HepG2 (cell line): ENCODE results near the gene SEPTIN2. TPM values are rescaled to one million over a fixed set of nuclear protein-coding genes. Genes with fewer than 3 reads are reported as not detected.

ENCODE experiments used
- ATAC-seq: fragments of 200-7000 bp; cut with Tn5 transposase; 3 replicates; pipeline ENCODE4 v1.9.1; 2020; ENCODE audit warnings: mild to moderate bottlenecking, moderate library complexity
- BruUV-seq: library from RNA; stranded (reverse); fragments of 400-500 nt; replicated peaks from 2 replicates; lab custom pipeline; 2021; lab: Mats Ljungman, UMichigan
- CTCF ChIA-PET: fragments of 300-600 bp; formaldehyde crosslinking; extraction: SDS; loops from one replicate; lab custom pipeline; 2021; ENCODE audit warnings: low total read pairs, inconsistent platforms, low intra/inter-chr PET ratio; lab: Yijun Ruan, JAX
- POLR2A ChIA-PET: fragments of 350-600 bp; sonication (Branson Sonifier 250); formaldehyde crosslinking; loops from one replicate; lab custom pipeline; 2020; ENCODE audit warnings: antibody characterized with exemption, inconsistent platforms; lab: Yijun Ruan, JAX
- DNase-seq: peaks from one replicate; pipeline ENCODE4 v3.0.0-alpha.2; 2015; ENCODE audit warnings: low spot score
- FAIRE-seq: peaks from 3 replicates; lab custom pipeline; 2011; peaks lifted over from hg19 to GRCh38; lab: Jason Lieb, UNC
- H2AFZ ChIP-seq: one replicate; pipeline ENCODE4 v1.6.1; 2011; ENCODE audit warnings: low read length, inconsistent platforms
- H3K27ac ChIP-seq: fragments of 300-600 bp; 3 replicates; pipeline ENCODE4 v1.8.0; 2011; ENCODE audit warnings: mixed run types, mild to moderate bottlenecking, mixed read lengths, low read length, inconsistent platforms; ENCODE audit not compliant: insufficient read depth; ENCODE audit errors: extremely low read length
- H3K27me3 ChIP-seq, 2 experiments: fragments of 200-600 bp in 1 of 2; 2 replicates in 1 of 2; 3 replicates in 1 of 2; pipeline versions ENCODE4 v1.6.0 to v1.8.0; 2011; ENCODE audit warnings: low read length in 2 of 2, mild to moderate bottlenecking in 2 of 2, moderate library complexity in 2 of 2, inconsistent platforms in 1 of 2; ENCODE audit not compliant: insufficient read depth in 2 of 2, control insufficient read depth in 1 of 2
- H3K36me3 ChIP-seq, 2 experiments: fragments of 200-600 bp in 1 of 2; replicated peaks in 1 of 2; 2 replicates in 1 of 2; 3 replicates in 1 of 2; pipeline versions ENCODE4 v1.5.1 to v1.8.0; 2011; ENCODE audit warnings: low read length in 2 of 2, inconsistent platforms in 1 of 2; ENCODE audit not compliant: insufficient read depth in 2 of 2, control insufficient read depth in 1 of 2
- H3K4me1 ChIP-seq: 2 replicates; pipeline ENCODE4 v1.5.1; 2012; ENCODE audit warnings: low read length, inconsistent platforms; ENCODE audit not compliant: insufficient read depth
- H3K4me2 ChIP-seq: 2 replicates; pipeline ENCODE4 v1.6.0; 2011; ENCODE audit warnings: low read depth, low read length, inconsistent platforms
- H3K4me3 ChIP-seq, 3 experiments: fragments of 200-600 bp in 1 of 3; sonication (generic), shearing (Covaris generic) in 1 of 3; replicated peaks in 1 of 3; 2 replicates each; pipeline ENCODE4 v1.5.1; 2011 to 2016; ENCODE audit warnings: low read length in 3 of 3, inconsistent platforms in 2 of 3, low read depth in 2 of 3, mild to moderate bottlenecking in 2 of 3, control low read depth in 1 of 3, mixed read lengths in 1 of 3; ENCODE audit not compliant: insufficient read depth in 1 of 3
- H3K79me2 ChIP-seq: one replicate; pipeline ENCODE4 v1.6.1; 2011; ENCODE audit warnings: low read length, inconsistent platforms; ENCODE audit not compliant: insufficient read depth
- H3K9ac ChIP-seq: 2 replicates; pipeline ENCODE4 v1.6.0; 2011; ENCODE audit warnings: mild to moderate bottlenecking, low read depth, low read length, inconsistent platforms; ENCODE audit not compliant: insufficient read depth
- H3K9me3 ChIP-seq: 2 replicates; pipeline ENCODE4 v1.5.1; 2012; ENCODE audit warnings: mild to moderate bottlenecking, low read length
- H4K20me1 ChIP-seq: 2 replicates; pipeline ENCODE4 v1.6.0; 2011; ENCODE audit warnings: inconsistent platforms, mild to moderate bottlenecking, low read length, moderate library complexity; ENCODE audit not compliant: insufficient read depth
- BCL6 ChIP-seq: IDR thresholded peaks from 2 replicates; pipeline ENCODE4 v1.6.1; 2016; ENCODE audit warnings: missing genetic modification reagents, missing compliant biosample characterization
- FOXA3 ChIP-seq: IDR thresholded peaks from 2 replicates; pipeline ENCODE4 v1.6.1; 2016; ENCODE audit warnings: missing genetic modification reagents, missing compliant biosample characterization
- KMT2B ChIP-seq: IDR thresholded peaks from 2 replicates; pipeline ENCODE4 v1.6.1; 2016; ENCODE audit warnings: missing genetic modification reagents, missing compliant biosample characterization
- POGZ ChIP-seq: sonication (generic); formaldehyde crosslinking; IDR thresholded peaks from 2 replicates; pipeline ENCODE4 v1.4.0; 2020; ENCODE audit warnings: mild to moderate bottlenecking, missing genetic modification reagents
- POLR2G ChIP-seq: fragments of 200-400 bp; formaldehyde crosslinking; IDR thresholded peaks from 2 replicates; pipeline ENCODE4 v1.6.1; 2018; ENCODE audit warnings: mild to moderate bottlenecking, low read depth, low read length, moderate library complexity
- RARG ChIP-seq: sonication (generic); formaldehyde crosslinking; IDR thresholded peaks from 2 replicates; pipeline ENCODE4 v1.4.0; 2020; ENCODE audit warnings: low read depth, mild to moderate bottlenecking, missing genetic modification reagents
- RBM22 ChIP-seq: fragments of 200-400 bp; formaldehyde crosslinking; optimal IDR thresholded peaks from 2 replicates; pipeline ENCODE3; 2017; ENCODE audit warnings: mild to moderate bottlenecking, low read length, moderate library complexity
- RBM39 ChIP-seq: fragments of 200-400 bp; formaldehyde crosslinking; IDR thresholded peaks from one replicate; pipeline ENCODE4 v1.6.1; 2018; ENCODE audit warnings: antibody characterized with exemption, mild to moderate bottlenecking, low read depth, low read length; ENCODE audit not compliant: poor library complexity, severe bottlenecking
- REL ChIP-seq: sonication (generic); formaldehyde crosslinking; conservative IDR thresholded peaks from 2 replicates; pipeline ENCODE4 v1.8.0; 2022; ENCODE audit warnings: mild to moderate bottlenecking, missing genetic modification reagents, moderate library complexity
- SP4 ChIP-seq: sonication (generic); formaldehyde crosslinking; IDR thresholded peaks from 2 replicates; pipeline ENCODE4 v1.8.1; 2023; ENCODE audit warnings: mild to moderate bottlenecking, missing genetic modification reagents
- TFDP2 ChIP-seq: sonication (generic); formaldehyde crosslinking; IDR thresholded peaks from 2 replicates; pipeline ENCODE4 v1.4.0; 2020; ENCODE audit warnings: missing genetic modification reagents
- YEATS2 ChIP-seq: sonication (generic); formaldehyde crosslinking; IDR thresholded peaks from 2 replicates; pipeline ENCODE4 v1.4.0; 2020; ENCODE audit warnings: missing genetic modification reagents, borderline replicate concordance
- ZNF510 ChIP-seq: sonication (generic); formaldehyde crosslinking; IDR thresholded peaks from 2 replicates; pipeline ENCODE4 v1.4.0; 2020; ENCODE audit warnings: low read depth, mild to moderate bottlenecking, missing genetic modification reagents
- ZSCAN5A ChIP-seq: sonication (generic); formaldehyde crosslinking; IDR thresholded peaks from 2 replicates; pipeline ENCODE4 v1.8.0; 2022; ENCODE audit warnings: mild to moderate bottlenecking, missing genetic modification reagents, borderline replicate concordance
- ZSCAN9 ChIP-seq: IDR thresholded peaks from 2 replicates; pipeline ENCODE4 v1.6.1; 2016; ENCODE audit warnings: borderline replicate concordance
- WGBS: methylation state at CpG from one replicate; pipeline ENCODE4 v1.1.6; 2017; ENCODE audit warnings: low lambda C conversion rate; 5-methylcytosine and 5-hydroxymethylcytosine counted together
- in situ Hi-C: cut with HindIII; loops from 2 replicates; pipeline ENCODE4 v1.10.0; 2017; ENCODE audit warnings: low pct_unique_long_range_greater_than_20kb; ENCODE audit not compliant: extremely low pct_ligation_motif_present
- intact Hi-C: fragments of 100-400 bp; cut with micrococcal nuclease; formaldehyde crosslinking; loops from one replicate; pipeline ENCODE4 v1.10.0; 2022; ENCODE audit not compliant: unreplicated experiment
- polyA plus RNA-seq, 8 experiments: library from polyadenylated mRNA; depleted of rRNA in 3 of 8; stranded (reverse) in 7 of 8; unstranded in 1 of 8; fragments of >200 nt; fragmentation: Illumina TruSeq in 4 of 8; extraction: Trizol in 4 of 8; gene quantifications; 2 replicates each; pipeline versions ENCODE4 v1.2.1 to v1.2.3, GENCODE V29; 2011 to 2016; ENCODE audit warnings: low read depth in 4 of 8, missing spikeins in 1 of 8, mixed read lengths in 1 of 8; ENCODE audit not compliant: insufficient read depth in 1 of 8
- total RNA-seq, 5 experiments: library from RNA; depleted of rRNA; stranded (reverse); fragments of >200 nt; fragmentation: Illumina TruSeq; extraction: Trizol; gene quantifications; 2 replicates each; pipeline ENCODE4 v1.2.3, GENCODE V29; 2016; ENCODE audit warnings: low read depth in 1 of 5

SEPTIN2 gene
- total and polyA plus RNA-seq, 2 of the 13 experiments (the other 11 are each of a cell fraction or from before 2014, with no cell fraction given) = 493 to 733 TPM

GRCh38 chr2:241325257-241325656 lies 9.5 kb downstream of the SEPTIN2 start:
- no peak for TF ChIP-seq TFDP2 (CRISPR knock-in tag)
- peak; percentile 74 for TF ChIP-seq RBM22
- TF ChIP-seq FOXA3 (CRISPR knock-in tag) = 0 out of 2 replicates have a peak, but pooled peaks have one; percentile 5
- no peak overlapping the region for H3K27ac ChIP-seq
- WGBS = 87% methylated on average over 1 of the region's 1 CpG
- no peak overlapping the region for H2AFZ ChIP-seq
- H3K4me2 ChIP-seq = no peak overlapping the region
- H3K4me1 ChIP-seq = peaks cover 40% of the 10 kb centered on the region
- H3K9me3 ChIP-seq = no peaks in the 10 kb centered on the region
- H3K36me3 ChIP-seq = peaks cover 9 to 62% of the 10 kb centered on the region in 2 experiments
- ChIA-PET POLR2A (interaction anchor here (1.2 kb wide), 1 partner anchor 9 kb away, joined by 4 read pairs; no protein-coding TSS in a partner anchor), CTCF (no interaction called here)
- no TSS peak for BruUV-seq
- FAIRE-seq (no peak), DNase-seq (no peak), ATAC-seq (no peak)
- H3K79me2 ChIP-seq = peaks cover 93% of the 10 kb centered on the region
- no peak overlapping the region for H3K9ac ChIP-seq
- H4K20me1 ChIP-seq = peaks cover 64% of the 10 kb centered on the region
- intact Hi-C loops = no loop called here
- in situ Hi-C loops = no loop called here
- H3K27me3 ChIP-seq = no peaks in the 10 kb centered on the region
- H3K4me3 ChIP-seq = no peak overlapping the region

- ChIA-PET POLR2A (interaction anchor here (1.4 kb wide), 1 partner anchor 15 kb away, joined by 3 read pairs; no protein-coding TSS in a partner anchor), CTCF (no interaction called here)
- peaks cover 22% of the 10 kb centered on the region for H4K20me1 ChIP-seq
- in situ Hi-C loops (no loop called here), intact Hi-C loops (no loop called here)
- peaks cover 15 to 94% of the 10 kb centered on the region in 2 experiments for H3K36me3 ChIP-seq
- WGBS = 98% methylated on average over 11 of the region's 11 CpGs
- no peak overlapping the region for H3K4me3 ChIP-seq
- FAIRE-seq (no peak), DNase-seq (no peak), ATAC-seq (no peak)
- H3K9ac ChIP-seq = no peak overlapping the region
- no TSS peak for BruUV-seq
- peaks cover 88% of the 10 kb centered on the region for H3K79me2 ChIP-seq
- H3K4me2 ChIP-seq = no peak overlapping the region
- H3K9me3 ChIP-seq = no peaks in the 10 kb centered on the region
- H3K27ac ChIP-seq = no peak overlapping the region
- H2AFZ ChIP-seq = no peak overlapping the region
- H3K27me3 ChIP-seq = no peaks in the 10 kb centered on the region
- H3K4me1 ChIP-seq = no peaks in the 10 kb centered on the region
- no peak for TF ChIP-seq RBM39
- TF ChIP-seq POGZ (CRISPR knock-in tag) = no peak
- no peak for TF ChIP-seq KMT2B
- no peak for TF ChIP-seq RARG (CRISPR knock-in tag)
- TF ChIP-seq ZSCAN9 (CRISPR knock-in tag) = no peak
- TF ChIP-seq POLR2G = peak; percentile 32; the same call in 1 of the 2 replicates
- no peak for TF ChIP-seq BCL6 (CRISPR knock-in tag)
- no peak for TF ChIP-seq ZNF510 (CRISPR knock-in tag)
- no peak for TF ChIP-seq ZSCAN5A
- no peak for TF ChIP-seq SP4
- TF ChIP-seq YEATS2 (CRISPR knock-in tag) = no peak
- no peak for TF ChIP-seq REL (CRISPR knock-in tag)
Measured at GRCh38 chr2:241329669-241330615, 14.2 kb downstream of the SEPTIN2 start.
